ENCODE measurements around the gene ADCY4.

ADCY4 gene

GRCh38 chr14:24314377-24315193 is 20.3 kb downstream of the ADCY4 start:
- FAIRE-seq, result no peak

GRCh38 chr14:24313913-24314312 is 21.0 kb downstream of the ADCY4 start:
- no peak for FAIRE-seq

- FAIRE-seq, result no peak
Measured at GRCh38 chr14:24312736-24313507, 21.9 kb downstream of the ADCY4 start.

GRCh38 chr14:24311837-24312615 is 22.8 kb downstream of the ADCY4 start:
- no peak for FAIRE-seq

- no peak for FAIRE-seq
Measured at GRCh38 chr14:24310646-24311604, 23.9 kb downstream of the ADCY4 start, which contains the start of gene LTB4R. Gene LTB4R (plus strand): TSS chr14:24311502. CDS start chr14:24315652, 4,150 bp downstream.

- no peak for FAIRE-seq
Measured at GRCh38 chr14:24310265-24310645, 24.6 kb downstream of the ADCY4 start.

- no peak for FAIRE-seq
Measured at GRCh38 chr14:24309538-24310264, 25.2 kb downstream of the ADCY4 start, which contains the start of gene LTB4R2. Gene LTB4R2 (plus strand): TSS chr14:24310140. CDS start chr14:24310665, 525 bp downstream.

GRCh38 chr14:24308342-24309124 is 26.3 kb downstream of the ADCY4 start:
- no peak for FAIRE-seq

GRCh38 chr14:24307575-24308341 is 27.1 kb downstream of the ADCY4 start, which contains the start of gene CIDEB:
Gene CIDEB (minus strand): TSS chr14:24307977. CDS start chr14:24307858, 119 bp downstream.
- FAIRE-seq, result no peak

GRCh38 chr14:24307156-24307574 is 27.7 kb downstream of the ADCY4 start:
- FAIRE-seq, result no peak

- FAIRE-seq, result no peak
Measured at GRCh38 chr14:24304019-24304387, 30.9 kb downstream of the ADCY4 start.

- no peak for FAIRE-seq
Measured at GRCh38 chr14:24300326-24300980, 34.4 kb downstream of the ADCY4 start.

GRCh38 chr14:24299255-24300191 is 35.3 kb downstream of the ADCY4 start, which contains the start of the genes DHRS1 and NOP9:
Gene DHRS1 (minus strand): TSS chr14:24299780. CDS start chr14:24299106, 674 bp downstream.
Gene NOP9 (plus strand): TSS chr14:24299850. CDS start chr14:24299955, 105 bp downstream.
- no peak for FAIRE-seq

GRCh38 chr14:24298892-24299254 is 36.0 kb downstream of the ADCY4 start:
- FAIRE-seq, result no peak

GRCh38 chr14:24297190-24297964 is 37.5 kb downstream of the ADCY4 start:
- no peak for FAIRE-seq

GRCh38 chr14:24296341-24297157 is 38.3 kb downstream of the ADCY4 start:
- no peak for FAIRE-seq
